ACHN (cell line): Measurements from ENCODE around the gene PPP1R1B.

Experiments
- DNase-seq: peaks from one replicate; pipeline ENCODE4 v3.0.0-alpha.2; 2015
- in situ Hi-C: cut with HindIII; loops from 2 replicates; pipeline ENCODE4 v1.10.0; 2017; ENCODE audit warnings: low sequenced_read_pairs, low pct_ligation_motif_present, low pct_unique_long_range_greater_than_20kb

The PPP1R1B gene

GRCh38 chr17:39599004-39599664 is 27.6 kb upstream of the PPP1R1B start:
- DNase-seq, result no peak
- in situ Hi-C loops, result no loop called here

- in situ Hi-C loops, result no loop called here
- DNase-seq, result no peak
Observed at GRCh38 chr17:39599665-39600231, 27.0 kb upstream of the PPP1R1B start.

GRCh38 chr17:39600288-39600996 is 26.3 kb upstream of the PPP1R1B start:
- DNase-seq, result no peak
- in situ Hi-C loops, result no loop called here

- DNase-seq, result no peak
- in situ Hi-C loops, result no loop called here
Observed at GRCh38 chr17:39600997-39601597, 25.7 kb upstream of the PPP1R1B start.

- no peak for DNase-seq
- in situ Hi-C loops, result no loop called here
Observed at GRCh38 chr17:39601758-39602532, 24.8 kb upstream of the PPP1R1B start.

GRCh38 chr17:39602533-39603303 is 24.0 kb upstream of the PPP1R1B start:
- no peak for DNase-seq
- in situ Hi-C loops, result no loop called here

GRCh38 chr17:39603304-39604016 is 23.3 kb upstream of the PPP1R1B start:
- in situ Hi-C loops, result no loop called here
- no peak for DNase-seq

- in situ Hi-C loops, result no loop called here
- DNase-seq, result no peak
Observed at GRCh38 chr17:39604911-39605491, 21.8 kb upstream of the PPP1R1B start.

GRCh38 chr17:39605492-39606433 is 21.0 kb upstream of the PPP1R1B start:
- in situ Hi-C loops, result no loop called here
- no peak for DNase-seq

GRCh38 chr17:39606434-39607056 is 20.2 kb upstream of the PPP1R1B start:
- no peak for DNase-seq
- in situ Hi-C loops, result no loop called here

GRCh38 chr17:39607057-39607850 is 19.5 kb upstream of the PPP1R1B start:
- DNase-seq, result no peak
- in situ Hi-C loops, result no loop called here

- in situ Hi-C loops, result no loop called here
- no peak for DNase-seq
Observed at GRCh38 chr17:39607851-39608130, 19.0 kb upstream of the PPP1R1B start, which contains the start of gene NEUROD2. TSS of gene NEUROD2 (minus strand) at chr17:39607920. CDS start at chr17:39606599, 1,321 bp downstream.

GRCh38 chr17:39608142-39608981 is 18.4 kb upstream of the PPP1R1B start:
- in situ Hi-C loops, result no loop called here
- no peak for DNase-seq

GRCh38 chr17:39609416-39610025 is 17.2 kb upstream of the PPP1R1B start:
- in situ Hi-C loops, result no loop called here

More at GRCh38 chr17:39609416-39610025, 17.2 kb upstream of the PPP1R1B start:
- no peak for DNase-seq
